ENCODE data around the gene SHC2. TPM values are rescaled to one million over a fixed set of nuclear protein-coding genes. Genes with fewer than 3 reads are reported as not detected.

SHC2 gene
- total and polyA plus RNA-seq, 9 donors: 0.62 to 40.7 (median 15.4) TPM

- Histone ChIP-seq H3K9me3 (no peaks in the 10 kb centered on the region), H3K4me1 (ENCODE audit: insufficient read depth) (peaks cover 2% of the 10 kb centered on the region), H3K27me3 (peaks cover 3% of the 10 kb centered on the region), H3K36me3 (no peaks in the 10 kb centered on the region), H3K4me3 (no peak overlapping the region), H3K27ac (no peak overlapping the region)
- intact Hi-C loops (cut with DNase I): no loop called here
- TF ChIP-seq EP300 (IDR thresholded peaks at IDR 0.05) (no peak), CTCF (IDR thresholded peaks at IDR 0.05) (no peak), POLR2A (IDR thresholded peaks at IDR 0.05) (no peak)
- WGBS, 3 donors: 70 to 75% (median 73%) methylated on average over 31 of the region's 31 CpGs
- DNase-seq: no peak
Observed at GRCh38 chr19:498977-499623, 38.3 kb upstream of the SHC2 start.

GRCh38 chr19:498511-498891, 37.7 kb upstream of the SHC2 start:
- Histone ChIP-seq H3K27ac (no peak overlapping the region), H3K4me3 (no peak overlapping the region), H3K36me3 (no peaks in the 10 kb centered on the region), H3K4me1 (ENCODE audit: insufficient read depth) (peaks cover 2% of the 10 kb centered on the region), H3K27me3 (peaks cover 3% of the 10 kb centered on the region), H3K9me3 (no peaks in the 10 kb centered on the region)
- TF ChIP-seq EP300 (IDR thresholded peaks at IDR 0.05) (no peak), CTCF (IDR thresholded peaks at IDR 0.05) (no peak), POLR2A (IDR thresholded peaks at IDR 0.05) (no peak)
- intact Hi-C loops (cut with DNase I): no loop called here
- 10 to 15% (median 12%) methylated on average over 11 to 26 of the region's 26 CpGs for WGBS, 3 donors
- peak in 1 of 5 donors; percentile 18 for DNase-seq

- H3K4me1 ChIP-seq (ENCODE audit: insufficient read depth): peaks cover 2% of the 10 kb centered on the region
- 2 to 5% (median 4%) methylated on average over 36 to 50 of the region's 50 CpGs for WGBS, 3 donors
- peaks cover 3% of the 10 kb centered on the region for H3K27me3 ChIP-seq
- no peak overlapping the region for H3K4me3 ChIP-seq
- H3K36me3 ChIP-seq: no peaks in the 10 kb centered on the region
- no peak for TF ChIP-seq POLR2A (IDR thresholded peaks at IDR 0.05)
- TF ChIP-seq EP300 (IDR thresholded peaks at IDR 0.05): no peak
- TF ChIP-seq CTCF (IDR thresholded peaks at IDR 0.05): no peak
- H3K27ac ChIP-seq: no peak overlapping the region
- intact Hi-C loops (cut with DNase I): no loop called here
- peak in 1 of 5 donors; percentile 7 for DNase-seq
- no peaks in the 10 kb centered on the region for H3K9me3 ChIP-seq
Observed at GRCh38 chr19:497869-498510, 37.2 kb upstream of the SHC2 start.

- DNase-seq: peak in 1 of 5 donors; percentile 21
- peaks cover 2% of the 10 kb centered on the region for H3K4me1 ChIP-seq (ENCODE audit: insufficient read depth)
- H3K36me3 ChIP-seq: no peaks in the 10 kb centered on the region
- H3K4me3 ChIP-seq: no peak overlapping the region
- TF ChIP-seq POLR2A (IDR thresholded peaks at IDR 0.05) (no peak), EP300 (IDR thresholded peaks at IDR 0.05) (no peak), CTCF (IDR thresholded peaks at IDR 0.05) (no peak)
- no peaks in the 10 kb centered on the region for H3K9me3 ChIP-seq
- H3K27me3 ChIP-seq: peaks cover 3% of the 10 kb centered on the region
- 0 to 1% (median 0%) methylated on average over 11 to 36 of the region's 36 CpGs for WGBS, 3 donors
- intact Hi-C loops (cut with DNase I): no loop called here
- H3K27ac ChIP-seq: no peak overlapping the region
Observed at GRCh38 chr19:497491-497868, 36.6 kb upstream of the SHC2 start.
